SK-N-SH treated with all-trans-retinoic acid at 6 μM for 48 hours (cell line): ENCODE results near the gene ARSJ.
A peak's percentile ranks its signal among the peaks of the same experiment; 100 is the strongest.

ENCODE experiments used
- ATAC-seq: fragments of 200-7000 bp; cut with Tn5 transposase; 3 replicates; pipeline ENCODE4 v1.9.1; 2020; ENCODE audit warnings: mild to moderate bottlenecking, moderate library complexity
- ARNTL ChIP-seq: fragments of 450-650 bp; formaldehyde crosslinking; IDR thresholded peaks from 2 replicates; pipeline ENCODE4 v1.5.0; 2020; ENCODE audit warnings: low read depth, mild to moderate bottlenecking, moderate library complexity, borderline replicate concordance
- BACH2 ChIP-seq: fragments of 250-450 bp; sonication (Bioruptor Pico); IDR thresholded peaks from 2 replicates; pipeline ENCODE4 v1.9.0; 2021; ENCODE audit warnings: mild to moderate bottlenecking, borderline replicate concordance
- CREB5 ChIP-seq: fragments of 250-450 bp; sonication (Bioruptor Pico); IDR thresholded peaks from 2 replicates; pipeline ENCODE4 v1.5.1; 2020; ENCODE audit warnings: low read depth, mild to moderate bottlenecking, moderate library complexity
- ESRRG ChIP-seq: fragments of 250-450 bp; sonication (Bioruptor Pico); IDR thresholded peaks from 2 replicates; pipeline ENCODE4 v1.6.1; 2021; ENCODE audit warnings: mild to moderate bottlenecking
- ISL1 ChIP-seq: fragments of 250-450 bp; sonication (Bioruptor Pico); IDR thresholded peaks from 2 replicates; pipeline ENCODE4 v2.1.2; 2022; ENCODE audit warnings: mild to moderate bottlenecking, moderate library complexity
- OSR1 ChIP-seq: fragments of 250-450 bp; sonication (Bioruptor Pico); IDR thresholded peaks from 2 replicates; pipeline ENCODE4 v1.8.0; 2022; ENCODE audit warnings: moderate library complexity, mild to moderate bottlenecking, inconsistent platforms
- PATZ1 ChIP-seq: fragments of 250-450 bp; sonication (Bioruptor Pico); IDR thresholded peaks from 2 replicates; pipeline ENCODE4 v1.8.0; 2020; ENCODE audit warnings: mild to moderate bottlenecking, moderate library complexity, borderline replicate concordance
- POU6F1 ChIP-seq: fragments of 250-450 bp; sonication (Bioruptor Pico); IDR thresholded peaks from 2 replicates; pipeline ENCODE4 v1.8.0; 2021; ENCODE audit warnings: low read depth, mild to moderate bottlenecking, moderate library complexity, borderline replicate concordance
- PPARA ChIP-seq: fragments of 250-450 bp; sonication (Bioruptor Pico); IDR thresholded peaks from 2 replicates; pipeline ENCODE4 v1.5.0; 2020; ENCODE audit warnings: mild to moderate bottlenecking, borderline replicate concordance
- RARB ChIP-seq: fragments of 250-450 bp; sonication (Bioruptor Pico); IDR thresholded peaks from 2 replicates; pipeline ENCODE4 v1.8.0; 2021; ENCODE audit warnings: mild to moderate bottlenecking, moderate library complexity
- TOX ChIP-seq: fragments of 250-450 bp; sonication (Bioruptor Pico); IDR thresholded peaks from 2 replicates; pipeline ENCODE4 v1.8.0; 2021; ENCODE audit warnings: mild to moderate bottlenecking, moderate library complexity, borderline replicate concordance
- TSHZ2 ChIP-seq: fragments of 250-450 bp; sonication (Bioruptor Pico); IDR thresholded peaks from 2 replicates; pipeline ENCODE4 v1.5.0; 2020; ENCODE audit warnings: mild to moderate bottlenecking, moderate library complexity
- ZFP3 ChIP-seq: fragments of 250-450 bp; sonication (Bioruptor Pico); IDR thresholded peaks from 2 replicates; pipeline ENCODE4 v1.5.0; 2020; ENCODE audit warnings: mild to moderate bottlenecking, moderate library complexity
- ZFP30 ChIP-seq: fragments of 450-650 bp; formaldehyde crosslinking; IDR thresholded peaks from 2 replicates; pipeline ENCODE4 v1.5.0; 2022; ENCODE audit warnings: mild to moderate bottlenecking, moderate library complexity
- ZNF565 ChIP-seq: fragments of 450-650 bp; formaldehyde crosslinking; conservative IDR thresholded peaks from 2 replicates; pipeline ENCODE4 v1.5.0; 2020; ENCODE audit warnings: low read depth, mild to moderate bottlenecking, moderate library complexity
- ZNF70 ChIP-seq: fragments of 450-650 bp; formaldehyde crosslinking; IDR thresholded peaks from 2 replicates; pipeline ENCODE4 v1.5.0; 2020; ENCODE audit warnings: mild to moderate bottlenecking, moderate library complexity
- ZNF8 ChIP-seq: fragments of 450-650 bp; formaldehyde crosslinking; IDR thresholded peaks from 2 replicates; pipeline ENCODE4 v1.5.0; 2020; ENCODE audit warnings: mild to moderate bottlenecking, moderate library complexity

ARSJ gene

GRCh38 chr4:113979148-113979904 lies at the start of gene ARSJ:
Gene ARSJ (minus strand): TSS chr4:113979647. CDS start chr4:113978834, 813 bp downstream.
- TF ChIP-seq ZNF70 (CRISPR knock-in tag) (no peak), ZNF8 (CRISPR knock-in tag) (no peak), PATZ1 (CRISPR knock-in tag) (no peak), OSR1 (CRISPR knock-in tag) (no peak), TSHZ2 (CRISPR knock-in tag) (no peak; the same call in 1 of the 2 replicates), PPARA (CRISPR knock-in tag) (no peak), ZFP3 (CRISPR knock-in tag) (no peak)
- peak; percentile 76 for ATAC-seq

GRCh38 chr4:114028071-114028470 lies 48.6 kb upstream of the ARSJ start:
- TF ChIP-seq ESRRG (no peak), POU6F1 (CRISPR knock-in tag) (no peak), PPARA (CRISPR knock-in tag) (no peak), CREB5 (peak; percentile 57; the same call in 1 of the 2 replicates), ISL1 (CRISPR knock-in tag) (peak; percentile 33; the same call in 1 of the 2 replicates)

GRCh38 chr4:114027596-114027995 lies 48.1 kb upstream of the ARSJ start:
- no peak for ATAC-seq
- TF ChIP-seq RARB (CRISPR knock-in tag) = no peak
- no peak for TF ChIP-seq ZNF8 (CRISPR knock-in tag)
- no peak for TF ChIP-seq POU6F1 (CRISPR knock-in tag)
- TF ChIP-seq TSHZ2 (CRISPR knock-in tag) = no peak
- no peak for TF ChIP-seq ZFP30
- TF ChIP-seq ZNF565 (CRISPR knock-in tag) = no peak
- TF ChIP-seq BACH2 (CRISPR knock-in tag) = no peak
- no peak for TF ChIP-seq ARNTL (CRISPR knock-in tag)
- TF ChIP-seq OSR1 (CRISPR knock-in tag) = no peak
- TF ChIP-seq TOX (CRISPR knock-in tag) = no peak
- TF ChIP-seq, all 23 proteins: peak for 0

More at GRCh38 chr4:114028071-114028470, 48.6 kb upstream of the ARSJ start:
- no peak for ATAC-seq
